Stimulated activated CD8-positive, alpha-beta memory T cell treated with anti-CD3 and anti-CD28 coated beads, Interleukin-4, amount 100 ng/mL, for 48 hours (primary cell): ENCODE data around the gene SLC25A26.

ENCODE experiments used
- DNase-seq: peaks from one replicate; pipeline ENCODE4 v3.0.0-alpha.2; 2020

Gene SLC25A26

DNA sequence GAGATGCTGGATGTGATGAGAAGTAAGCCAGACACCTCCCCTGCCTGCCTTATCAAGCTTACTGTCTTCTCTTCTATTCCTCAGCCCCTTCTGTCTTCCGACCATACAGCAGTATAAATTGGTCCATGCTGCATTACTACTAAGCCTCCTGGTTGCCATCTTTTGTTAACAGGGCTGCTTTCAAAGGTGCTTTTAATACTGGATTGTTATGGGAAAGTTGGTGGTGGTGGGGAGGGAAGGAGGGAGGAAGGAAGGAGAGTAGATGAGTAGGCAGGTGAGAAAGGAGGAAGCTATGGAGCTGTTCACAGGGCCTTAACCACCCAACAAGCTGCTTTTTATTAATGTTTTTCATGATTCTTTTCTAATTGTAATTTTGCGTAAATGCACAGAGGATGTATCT lies 114.9 kb downstream of the SLC25A26 start:
- DNase-seq, result no peak

DNA sequence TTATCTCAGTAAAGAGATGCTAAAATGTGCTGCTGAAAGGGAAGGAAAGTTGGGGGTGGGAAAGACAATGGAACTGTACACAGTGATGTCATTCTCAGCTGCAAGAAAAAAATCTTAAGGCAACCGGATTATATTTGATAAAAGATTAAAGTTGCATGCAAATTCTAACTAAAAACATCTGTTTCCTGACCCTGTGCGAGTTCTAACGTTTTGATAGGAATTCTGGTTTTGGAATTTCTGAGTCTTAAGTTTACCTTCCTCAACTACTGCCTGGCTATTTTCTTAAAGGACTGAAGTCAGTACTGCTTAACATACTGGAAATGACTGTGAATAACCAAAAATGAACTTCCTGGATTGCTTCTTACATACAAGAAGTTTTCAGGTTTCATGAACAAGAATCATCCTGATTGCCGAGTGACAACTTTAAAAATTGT lies 115.5 kb downstream of the SLC25A26 start:
- no peak for DNase-seq

DNA sequence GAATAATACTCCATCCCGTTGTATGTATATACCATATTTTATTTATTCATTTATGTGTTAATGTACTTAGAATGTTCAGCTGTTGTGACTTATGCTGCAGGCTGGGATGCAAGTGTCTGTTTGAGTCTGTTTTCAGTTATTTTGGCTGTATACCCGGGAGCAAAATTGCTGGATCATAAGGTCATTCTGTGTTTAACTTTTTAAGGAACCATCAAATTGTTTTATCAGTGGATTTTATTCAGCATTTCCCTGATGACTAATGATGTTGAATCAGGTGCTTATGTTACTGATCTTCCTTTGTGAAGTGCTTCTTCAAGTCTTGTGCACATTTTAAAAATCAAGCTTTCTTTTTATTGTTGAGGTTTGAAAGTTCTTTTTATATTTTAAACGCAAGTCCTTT lies 118.1 kb downstream of the SLC25A26 start:
- no peak for DNase-seq

DNA sequence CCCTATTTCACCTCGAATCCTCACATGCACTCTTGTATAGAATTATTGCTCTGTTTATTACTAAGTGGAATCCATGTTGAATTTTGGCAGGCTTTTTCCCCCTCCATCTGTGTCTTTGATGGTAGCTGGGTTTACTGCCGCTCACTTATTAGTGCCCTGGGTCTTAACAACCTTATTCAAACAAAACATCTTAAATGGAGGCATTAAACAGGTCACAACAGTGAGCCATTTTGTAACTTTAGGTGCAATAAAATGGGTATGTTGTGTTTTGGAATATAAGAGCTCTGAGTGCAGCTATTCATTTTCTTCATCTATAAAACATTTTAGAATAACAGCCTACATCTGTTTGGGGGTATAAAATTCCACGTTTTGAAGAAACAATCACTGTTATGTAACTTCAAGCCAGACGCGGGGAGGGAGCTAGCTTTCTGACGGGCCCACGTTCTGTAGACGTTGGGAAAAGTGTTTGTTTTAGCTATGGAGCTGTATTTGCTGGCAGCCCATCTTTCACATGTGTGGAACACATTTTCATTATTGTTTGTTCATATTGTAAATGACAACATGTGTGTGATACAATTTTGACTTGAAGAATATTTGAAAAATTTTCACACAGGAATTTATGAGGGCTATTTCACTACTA lies 122.0 kb downstream of the SLC25A26 start:
- no peak for DNase-seq

DNA sequence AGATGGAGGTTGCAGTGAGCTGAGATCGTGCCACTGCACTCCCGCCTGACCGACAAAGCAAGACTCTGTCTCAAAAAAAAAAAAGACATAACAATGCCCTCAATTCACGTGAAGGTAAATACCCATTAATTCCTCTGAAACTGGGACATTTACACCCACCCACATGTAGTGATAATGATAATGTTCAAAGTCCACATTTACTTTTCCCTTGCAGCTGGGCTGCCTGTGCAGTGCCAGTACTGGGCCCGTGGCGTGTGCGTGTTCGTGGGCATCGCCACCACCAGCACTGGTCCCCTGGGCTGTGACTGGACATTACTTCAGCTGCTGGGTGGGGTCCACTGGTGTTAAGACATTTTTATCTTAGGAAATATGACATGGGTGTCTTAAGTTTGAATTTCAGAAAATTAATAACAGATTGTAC lies 123.6 kb downstream of the SLC25A26 start:
- no peak for DNase-seq

DNA sequence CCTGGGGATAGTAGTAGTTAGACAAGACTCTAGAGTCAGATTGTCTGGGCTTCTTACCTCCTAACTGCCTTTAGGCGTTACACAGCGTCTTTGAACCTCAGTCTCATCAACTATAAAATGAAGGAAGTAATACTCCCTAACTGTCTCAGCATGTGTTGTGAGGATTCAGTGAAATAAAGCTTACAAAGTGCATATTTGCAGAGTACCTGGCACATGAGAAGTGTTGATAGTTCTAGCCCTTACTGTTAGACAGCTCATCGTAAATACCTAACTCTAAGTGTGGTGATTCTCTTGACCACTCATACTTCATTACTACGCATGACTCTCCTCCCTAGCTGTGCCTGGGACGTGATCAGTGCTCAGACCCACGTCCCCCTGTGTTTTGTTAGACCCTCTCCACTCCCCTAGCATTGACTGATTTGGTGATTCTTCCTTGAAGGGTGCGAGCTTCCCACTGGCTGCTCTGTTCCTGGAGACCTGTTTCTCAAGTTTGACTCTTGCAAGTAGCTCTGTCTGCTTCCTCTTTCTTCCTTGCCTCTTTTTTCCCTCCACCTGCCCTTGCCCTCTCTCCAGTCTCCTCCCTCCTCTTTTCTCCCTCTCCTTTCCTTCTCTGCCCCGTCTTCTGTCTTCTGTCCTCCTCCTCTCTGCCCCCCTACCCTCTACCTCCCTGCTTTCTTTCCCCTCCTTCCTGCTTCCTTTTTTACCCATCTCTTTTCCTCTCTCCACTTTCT lies 124.2 kb downstream of the SLC25A26 start:
- no peak for DNase-seq

DNA sequence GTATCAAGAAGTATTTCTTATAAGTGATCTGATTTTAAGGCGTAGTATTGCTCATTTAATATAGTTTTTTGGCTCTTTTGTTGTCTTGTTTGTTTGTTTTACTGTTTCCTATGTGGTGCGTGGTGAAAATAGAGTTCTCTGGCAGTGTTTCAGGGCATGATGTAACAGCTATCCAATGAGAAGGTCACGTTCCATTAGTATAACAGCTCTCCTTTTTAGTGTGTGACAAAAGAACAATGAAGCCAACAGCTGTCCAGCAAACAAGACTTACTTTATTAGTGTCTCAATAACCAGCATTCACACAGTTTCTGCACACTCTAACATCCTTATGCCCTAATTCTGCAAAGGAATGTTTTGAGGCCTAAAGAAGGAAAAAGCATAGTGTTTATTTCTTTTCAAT lies 127.9 kb downstream of the SLC25A26 start:
- no peak for DNase-seq

DNA sequence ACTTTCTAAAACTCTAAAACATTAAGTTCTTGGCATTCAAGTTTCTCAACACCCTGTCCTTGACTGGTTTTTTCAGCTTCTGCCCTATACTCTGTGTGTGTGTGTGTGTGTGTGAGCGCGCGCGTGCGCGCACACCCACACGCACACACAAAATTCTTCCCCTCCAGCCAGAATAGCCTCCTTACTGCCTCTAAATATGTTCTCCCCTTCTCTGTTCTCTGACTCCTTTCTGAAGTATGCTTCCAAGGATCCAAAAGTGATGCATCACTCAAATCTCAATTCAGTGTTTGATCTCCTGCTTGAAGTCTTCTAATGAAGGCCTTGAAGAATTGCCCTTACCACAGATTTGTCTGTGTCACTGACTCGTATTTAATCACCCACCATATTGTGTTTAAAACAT lies 129.8 kb downstream of the SLC25A26 start:
- no peak for DNase-seq

DNA sequence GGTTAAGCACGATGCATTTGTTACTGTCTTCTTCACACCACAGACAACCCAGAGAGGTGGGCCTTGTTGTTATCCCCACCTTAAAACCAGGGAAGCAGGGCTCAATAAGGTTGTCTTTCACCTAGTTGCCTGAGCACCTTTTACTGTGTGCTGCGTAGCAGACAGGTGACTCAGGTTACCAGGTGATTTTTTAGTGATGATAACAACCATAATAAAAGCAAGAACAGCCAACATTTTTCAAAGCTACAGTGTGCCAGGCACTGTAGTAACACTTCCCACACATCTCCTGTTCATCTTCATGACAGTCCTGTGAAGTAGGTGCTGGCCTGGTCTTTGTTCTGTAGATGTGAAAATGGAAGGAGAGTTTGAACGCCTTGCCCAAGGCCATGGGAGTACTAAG lies 132.2 kb downstream of the SLC25A26 start:
- DNase-seq, result no peak

DNA sequence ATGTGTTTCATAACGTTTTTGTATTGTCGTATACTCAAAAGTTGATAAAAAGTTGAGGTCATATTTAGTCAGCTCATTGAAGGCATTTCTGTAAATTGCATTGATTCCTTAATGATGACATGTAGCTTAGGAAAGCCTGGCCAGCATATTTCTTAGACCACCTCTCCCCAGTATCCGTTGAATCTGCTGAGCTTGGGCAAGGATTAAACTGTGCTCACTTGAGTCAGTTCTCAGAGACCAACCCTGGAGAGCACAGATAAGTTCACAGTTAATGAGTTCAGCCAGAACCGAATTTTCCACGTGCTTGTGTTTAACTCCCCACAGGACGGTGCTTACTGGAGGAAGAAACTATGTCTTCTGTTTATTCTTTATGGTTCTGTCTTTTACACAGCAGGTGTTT lies 132.7 kb downstream of the SLC25A26 start:
- no peak for DNase-seq

DNA sequence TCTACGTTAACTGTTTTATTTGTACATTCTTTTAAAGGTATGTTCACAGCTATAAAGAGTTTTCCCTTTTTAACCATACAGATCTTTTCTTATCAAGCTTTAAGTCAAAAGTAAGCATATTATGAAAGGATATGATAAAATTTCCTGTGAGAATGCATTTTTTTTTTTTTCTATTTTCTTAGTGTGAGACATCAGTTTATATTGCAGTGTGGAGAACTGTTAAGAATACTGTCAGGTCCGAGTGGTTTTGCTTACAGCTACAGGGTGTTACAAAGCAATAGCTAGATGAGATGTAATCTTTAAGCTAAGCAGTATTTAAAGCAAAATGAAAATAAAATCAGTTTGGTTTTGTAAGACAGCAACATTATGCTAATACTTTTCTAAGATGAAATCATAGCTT lies 133.2 kb downstream of the SLC25A26 start:
- no peak for DNase-seq

DNA sequence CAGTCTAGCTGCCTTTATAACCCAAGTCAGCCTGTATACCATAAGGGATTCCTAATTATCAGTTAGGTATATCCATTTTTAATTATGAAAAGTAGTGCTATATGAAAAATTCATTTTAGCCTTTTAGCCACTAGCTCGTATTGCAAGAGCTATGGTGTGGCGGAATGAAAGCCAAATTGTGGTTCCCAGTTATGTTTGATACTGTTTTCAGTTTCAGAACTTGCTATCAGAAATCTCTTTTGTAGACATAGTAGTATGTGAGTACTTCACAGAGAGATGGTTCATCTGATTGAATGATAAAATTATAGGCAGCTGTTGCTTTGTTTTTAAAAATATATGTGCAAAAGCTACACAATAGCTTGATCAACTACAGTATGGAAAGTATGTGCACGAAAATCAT lies 134.6 kb downstream of the SLC25A26 start:
- DNase-seq, result no peak

DNA sequence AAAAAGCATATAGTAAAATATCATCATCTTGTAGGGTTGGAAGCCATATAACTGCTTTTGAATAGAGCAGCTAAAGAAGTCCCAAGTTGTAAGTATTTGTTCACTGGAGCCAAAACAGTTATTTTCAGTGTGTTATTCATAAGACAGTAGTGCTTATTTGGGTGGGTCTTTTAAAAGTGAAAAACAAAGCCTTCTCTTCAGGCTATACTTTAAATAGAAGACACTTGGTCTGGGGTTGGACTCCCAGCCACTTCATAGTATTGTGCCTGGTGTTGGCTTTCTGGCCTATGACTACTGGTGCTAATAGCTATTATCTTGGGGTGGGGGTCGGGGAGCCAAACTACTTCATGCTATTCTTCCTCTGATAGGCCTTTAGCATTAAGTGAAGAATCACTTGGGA lies 135.2 kb downstream of the SLC25A26 start:
- DNase-seq, result no peak

DNA sequence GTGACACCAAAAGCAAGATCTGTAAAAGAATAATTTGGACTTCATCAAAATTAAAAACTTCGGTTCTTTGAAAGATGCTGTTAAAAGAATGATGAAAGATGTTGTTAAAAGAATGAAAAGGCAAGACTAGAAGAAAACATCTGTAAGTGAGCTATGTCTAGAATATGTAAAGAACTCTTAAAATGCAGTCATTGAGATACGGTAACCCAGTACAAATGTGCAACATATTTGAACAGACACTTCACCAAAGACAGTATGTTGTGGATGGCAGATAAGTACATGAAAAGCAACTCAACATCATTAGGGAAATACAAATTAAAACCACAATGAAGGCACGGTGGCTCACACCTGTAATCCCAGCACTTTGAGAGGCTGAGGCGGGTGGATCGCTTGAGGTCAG lies 140.6 kb downstream of the SLC25A26 start:
- no peak for DNase-seq

DNA sequence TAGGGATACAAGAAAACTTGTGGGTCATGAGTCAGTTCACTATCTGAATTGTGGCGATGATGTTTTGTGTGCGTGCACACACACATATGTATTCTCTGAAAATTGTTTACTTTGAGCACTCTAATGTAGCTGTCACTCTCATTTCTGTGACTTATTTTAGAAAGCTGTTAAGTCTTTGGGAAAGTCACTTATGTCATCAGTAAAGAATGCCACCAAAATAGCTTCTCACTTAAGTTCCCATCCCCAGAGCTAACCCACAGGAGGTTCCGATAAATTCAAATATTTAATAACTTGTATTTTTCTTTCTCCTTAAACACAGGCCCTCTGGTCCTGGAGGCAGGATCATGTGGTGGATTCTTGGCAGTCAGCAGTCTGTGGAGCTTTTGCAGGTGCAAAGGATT lies 141.7 kb downstream of the SLC25A26 start:
- DNase-seq, result no peak

DNA sequence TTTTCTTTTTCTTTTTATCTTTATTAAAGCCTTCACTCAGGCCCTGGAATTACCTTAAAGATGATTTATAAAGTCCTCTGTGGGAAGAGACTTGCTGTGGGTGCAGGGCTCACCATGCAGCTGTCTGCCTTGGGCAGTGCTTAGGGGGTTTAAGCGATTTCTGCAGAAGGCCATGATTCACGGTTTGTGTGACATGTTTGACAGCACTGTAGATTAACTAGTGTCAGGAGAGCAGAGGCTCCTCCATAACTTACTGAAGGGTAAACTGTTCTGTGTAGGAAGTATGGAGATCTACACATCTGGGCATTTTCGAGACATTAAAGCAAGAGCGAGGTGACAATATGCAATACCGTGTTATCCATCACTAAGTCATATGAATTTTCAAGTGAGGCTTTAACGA lies 142.3 kb downstream of the SLC25A26 start:
- DNase-seq, result no peak

DNA sequence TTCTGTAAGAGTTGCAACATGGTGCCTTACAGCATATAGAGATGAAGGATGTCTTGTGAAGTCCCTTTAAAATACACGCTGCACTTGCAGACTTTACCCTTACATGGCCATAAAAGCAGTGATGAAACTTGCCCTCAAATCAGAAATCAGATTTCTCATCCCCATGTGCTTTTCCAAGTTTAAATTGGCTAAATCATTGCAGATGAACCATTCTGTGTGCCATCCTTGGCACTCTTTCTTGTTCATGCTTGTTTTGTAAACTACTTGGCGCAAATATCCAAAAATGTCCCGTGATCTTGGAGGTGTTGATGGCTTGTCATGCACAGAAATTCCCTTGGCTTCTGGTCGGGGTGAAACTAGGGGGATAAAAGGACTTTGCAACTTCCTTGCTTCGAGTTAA lies 144.3 kb downstream of the SLC25A26 start:
- no peak for DNase-seq

DNA sequence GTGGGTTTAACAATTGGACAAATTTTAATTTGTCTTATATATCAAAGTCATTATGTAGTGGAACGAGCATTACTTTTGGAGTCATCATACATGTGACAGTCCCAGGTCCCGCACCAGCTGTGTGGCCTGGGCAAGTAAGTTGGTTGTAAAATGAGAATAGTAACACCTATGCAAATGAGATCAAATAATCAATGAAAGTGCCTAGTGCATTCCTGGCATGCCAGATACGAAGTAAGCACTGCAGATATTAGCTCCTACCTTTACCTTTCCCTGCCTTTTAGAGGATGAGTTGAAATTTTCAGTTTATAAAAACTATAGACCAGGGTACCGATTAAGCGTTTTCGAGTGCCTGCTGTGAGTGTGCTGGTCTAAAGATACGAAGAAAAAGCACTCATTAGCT lies 145.9 kb downstream of the SLC25A26 start:
- DNase-seq, result no peak

DNA sequence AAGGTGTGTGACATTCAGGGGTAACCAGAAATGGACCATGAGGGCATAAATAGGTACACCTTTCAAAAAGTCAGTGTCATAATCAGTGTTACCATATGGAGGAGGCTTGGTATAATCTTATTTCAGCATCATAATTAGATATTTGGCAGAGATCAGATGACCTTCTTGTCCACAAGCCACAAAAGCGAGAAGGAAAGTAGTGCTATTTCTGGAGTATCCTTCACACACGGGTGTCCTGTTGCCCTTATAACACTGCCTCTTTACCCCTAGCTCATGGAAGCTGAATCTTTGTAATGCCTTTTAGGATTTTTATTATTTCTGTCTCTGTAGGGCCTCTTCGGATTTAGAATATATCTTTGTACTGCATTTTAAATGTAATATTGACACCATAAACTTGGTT lies 147.2 kb downstream of the SLC25A26 start:
- no peak for DNase-seq

DNA sequence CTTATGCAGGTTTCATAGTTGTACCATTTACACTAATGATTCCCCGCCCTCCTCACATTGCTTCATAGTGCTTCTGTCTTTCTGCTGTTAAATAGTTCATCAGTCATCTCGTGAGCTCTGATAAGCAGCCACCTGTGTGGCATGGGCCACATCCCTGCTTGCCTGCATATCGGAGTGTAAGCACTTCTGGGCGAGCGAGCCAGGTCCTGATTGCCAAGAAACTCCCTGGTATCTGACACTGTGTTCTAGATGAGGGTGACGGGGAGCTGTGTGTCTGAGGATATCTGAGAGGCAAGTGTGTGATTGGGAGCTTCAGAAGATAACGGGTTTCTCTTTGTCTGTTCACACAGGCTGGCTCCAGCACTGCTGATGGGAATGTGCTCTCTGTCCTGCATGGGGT lies 149.4 kb downstream of the SLC25A26 start:
- DNase-seq, result no peak

DNA sequence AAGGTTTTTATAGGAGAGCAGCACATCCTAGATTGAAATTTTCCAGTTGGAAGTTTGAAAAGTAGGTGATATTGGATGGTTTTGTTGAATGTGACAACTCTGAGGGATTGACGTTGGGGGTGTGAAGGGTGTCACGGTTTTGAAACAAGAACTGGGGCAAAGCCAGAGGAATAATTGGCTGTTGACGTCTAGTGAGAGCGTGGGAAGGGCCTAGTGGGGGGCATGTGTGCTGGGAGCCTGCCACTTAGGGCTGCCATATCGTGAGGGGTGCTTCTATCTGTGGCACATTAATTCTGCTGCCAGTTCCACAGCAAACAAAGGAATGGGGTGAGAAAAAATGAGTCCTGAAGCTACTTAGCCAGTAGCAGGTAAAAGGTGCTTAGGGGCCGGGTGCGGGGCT lies 150.6 kb downstream of the SLC25A26 start:
- DNase-seq, result no peak

DNA sequence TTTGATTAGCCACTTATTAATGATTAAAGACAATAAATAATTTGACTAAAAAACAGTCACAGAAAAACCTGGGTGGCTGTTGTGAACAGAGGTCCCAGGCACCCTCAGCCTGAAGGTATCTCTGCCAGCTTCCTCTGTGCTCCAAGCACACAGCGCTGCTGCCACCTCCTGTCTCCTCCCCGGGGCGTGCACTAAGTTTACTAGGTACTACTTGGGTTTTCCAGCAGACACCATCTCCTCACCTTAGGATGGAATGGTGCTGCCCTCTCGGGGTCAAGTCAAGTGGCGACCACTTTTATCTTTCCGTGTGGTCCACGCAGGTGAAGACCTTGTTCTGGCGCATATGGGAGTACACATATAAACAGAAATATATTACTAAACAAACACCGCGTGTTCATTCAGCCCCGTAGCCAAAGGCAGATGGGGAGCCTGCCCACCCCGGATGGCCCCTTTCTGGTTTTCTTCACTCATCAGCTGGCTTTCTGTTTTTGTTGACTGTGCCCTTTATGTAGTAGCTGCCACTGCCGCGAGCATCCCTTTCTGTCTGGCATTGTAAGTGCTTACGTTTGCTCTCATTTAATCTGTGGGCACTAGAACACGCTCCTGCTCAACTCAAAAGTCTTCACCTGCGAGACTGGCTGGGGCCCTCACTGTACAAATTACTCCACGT lies 152.0 kb downstream of the SLC25A26 start:
- DNase-seq, result no peak

DNA sequence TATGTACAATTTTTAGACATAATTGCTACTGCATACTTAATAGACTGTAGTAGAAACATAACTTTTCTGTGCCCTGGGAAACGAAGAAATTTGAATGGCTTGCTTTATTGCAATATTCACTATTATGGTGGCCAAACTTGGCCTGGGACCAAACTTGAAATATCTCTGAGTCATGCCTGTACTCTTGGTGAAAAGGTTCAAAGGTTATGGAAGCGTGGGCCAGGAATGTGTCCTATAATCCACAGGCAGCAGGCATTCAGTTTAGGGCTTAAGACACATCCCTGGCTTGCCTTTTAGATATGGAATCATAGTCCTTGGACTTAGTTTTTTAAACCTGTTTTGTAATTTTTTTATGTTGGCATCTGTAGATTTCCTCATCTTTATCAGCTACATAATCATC lies 155.8 kb downstream of the SLC25A26 start:
- DNase-seq, result no peak

DNA sequence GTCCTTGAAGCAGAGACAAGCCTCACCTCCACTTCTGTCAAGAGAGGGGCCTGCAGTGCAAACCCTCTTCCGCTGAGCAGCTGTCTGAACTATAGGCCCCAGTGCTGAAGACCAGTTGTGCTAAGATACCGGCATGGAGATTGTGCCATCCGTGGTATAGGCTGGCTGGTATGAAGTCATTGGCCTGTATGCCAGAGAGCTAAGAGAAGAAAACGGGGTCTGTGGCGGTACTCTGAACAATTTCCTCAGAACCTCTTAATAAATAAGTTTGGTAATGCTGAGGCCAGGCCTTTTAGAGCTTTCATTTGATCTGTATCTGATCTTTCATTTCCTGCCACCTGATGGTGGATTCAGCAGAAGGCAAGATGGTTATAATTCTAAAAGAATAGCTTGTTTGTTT lies 157.0 kb downstream of the SLC25A26 start:
- no peak for DNase-seq
